IMR-90 (cell line): ENCODE results near the gene KY. TPM values are rescaled to one million over a fixed set of nuclear protein-coding genes. Genes with fewer than 3 reads are reported as not detected.
A peak's percentile ranks its signal among the peaks of the same experiment; 100 is the strongest.

Experiments used
- ATAC-seq: fragments of 200-7000 bp; cut with Tn5 transposase; 2 replicates; pipeline ENCODE4 v1.9.1; 2020; ENCODE audit warnings: low read depth, mild to moderate bottlenecking, moderate library complexity
- BruUV-seq: library from RNA; stranded (reverse); fragments of 400-500 nt; replicated peaks from 2 replicates; lab custom pipeline; 2021; lab: Mats Ljungman, UMichigan
- CTCF ChIA-PET: fragments of 300-600 bp; formaldehyde crosslinking; extraction: SDS; loops from one replicate; lab custom pipeline; 2021; ENCODE audit warnings: antibody characterized with exemption; lab: Yijun Ruan, JAX
- POLR2A ChIA-PET: fragments of 300-600 bp; sonication (Branson Sonifier 250); formaldehyde crosslinking; loops from one replicate; lab custom pipeline; 2022; ENCODE audit warnings: antibody characterized with exemption; ENCODE audit not compliant: unreplicated experiment; lab: Charles Lee
- DNase-seq: peaks from one replicate; pipeline ENCODE4 v3.0.0; 2013
- H2AFZ ChIP-seq: replicated peaks from 2 replicates; pipeline ENCODE3; 2013; ENCODE audit warnings: low read length, mild to moderate bottlenecking; ENCODE audit not compliant: poor library complexity
- H2AK5ac ChIP-seq: 2 replicates; pipeline ENCODE4 v1.6.1; 2013; ENCODE audit warnings: low read depth, low read length, inconsistent platforms
- H2AK9ac ChIP-seq: replicated peaks from 2 replicates; pipeline ENCODE3; 2013; ENCODE audit warnings: mild to moderate bottlenecking, low read depth, low read length, moderate library complexity; ENCODE audit not compliant: poor library complexity
- H2BK120ac ChIP-seq: 2 replicates; pipeline ENCODE4 v1.6.1; 2013; ENCODE audit warnings: low read depth, low read length, inconsistent platforms
- H2BK15ac ChIP-seq: 3 replicates; pipeline ENCODE4 v1.6.1; 2013; ENCODE audit warnings: low read depth, low read length, inconsistent platforms
- H2BK20ac ChIP-seq: 2 replicates; pipeline ENCODE4 v1.6.1; 2013; ENCODE audit warnings: low read depth, mild to moderate bottlenecking, inconsistent platforms, low read length, moderate library complexity
- H2BK5ac ChIP-seq: 2 replicates; pipeline ENCODE4 v1.6.1; 2013; ENCODE audit warnings: mild to moderate bottlenecking, low read depth, low read length, inconsistent platforms; ENCODE audit not compliant: poor library complexity, severe bottlenecking
- H3K14ac ChIP-seq: replicated peaks from 2 replicates; pipeline ENCODE4 v1.6.1; 2013; ENCODE audit warnings: low read depth, low read length, inconsistent platforms
- H3K18ac ChIP-seq: 2 replicates; pipeline ENCODE4 v1.6.1; 2013; ENCODE audit warnings: low read depth, low read length, control low read depth
- H3K23ac ChIP-seq: 2 replicates; pipeline ENCODE4 v1.6.1; 2013; ENCODE audit warnings: low read depth, low read length, inconsistent platforms
- H3K27ac ChIP-seq: 2 replicates; pipeline ENCODE4 v1.5.1; 2013; ENCODE audit warnings: mild to moderate bottlenecking, control low read depth, low read length; ENCODE audit not compliant: insufficient read depth
- H3K27me3 ChIP-seq: 2 replicates; pipeline ENCODE4 v1.6.1; 2013; ENCODE audit warnings: low read length; ENCODE audit not compliant: control insufficient read depth, insufficient read depth
- H3K36me3 ChIP-seq: 2 replicates; pipeline ENCODE4 v1.6.1; 2013; ENCODE audit warnings: low read length, mixed read lengths; ENCODE audit not compliant: control insufficient read depth, insufficient read depth
- H3K4ac ChIP-seq: 2 replicates; pipeline ENCODE4 v1.6.1; 2013; ENCODE audit warnings: low read depth, low read length, inconsistent platforms
- H3K4me1 ChIP-seq: 2 replicates; pipeline ENCODE4 v1.6.1; 2013; ENCODE audit warnings: low read length, mixed read lengths; ENCODE audit not compliant: control insufficient read depth, insufficient read depth
- H3K4me2 ChIP-seq: 2 replicates; pipeline ENCODE4 v1.6.1; 2013; ENCODE audit warnings: low read depth, mild to moderate bottlenecking, control low read depth, low read length, moderate library complexity
- H3K4me3 ChIP-seq: 2 replicates; pipeline ENCODE4 v1.5.1; 2013; ENCODE audit warnings: low read depth, mild to moderate bottlenecking, control low read depth, low read length, moderate library complexity; ENCODE audit not compliant: insufficient read depth
- H3K56ac ChIP-seq: 2 replicates; pipeline ENCODE4 v1.6.1; 2013; ENCODE audit warnings: low read length, inconsistent platforms; ENCODE audit not compliant: insufficient read depth; ENCODE audit errors: extremely low read depth
- H3K79me1 ChIP-seq, 2 experiments: 2 replicates each; pipeline ENCODE4 v1.6.1; 2013; ENCODE audit warnings: low read length in 2 of 2, inconsistent platforms in 1 of 2, low read depth in 1 of 2
- H3K9ac ChIP-seq: 2 replicates; pipeline ENCODE4 v1.6.1; 2013; ENCODE audit warnings: low read depth, low read length, control low read depth
- H3K9me1 ChIP-seq: 2 replicates; pipeline ENCODE4 v1.6.1; 2013; ENCODE audit warnings: low read length, inconsistent platforms; ENCODE audit not compliant: insufficient read depth
- H3K9me3 ChIP-seq: 2 replicates; pipeline ENCODE4 v1.6.1; 2013; ENCODE audit warnings: low read length; ENCODE audit not compliant: control insufficient read depth, insufficient read depth
- H4K20me1 ChIP-seq: 2 replicates; pipeline ENCODE4 v1.6.1; 2013; ENCODE audit warnings: low read length, inconsistent platforms; ENCODE audit not compliant: insufficient read depth
- H4K5ac ChIP-seq: 2 replicates; pipeline ENCODE4 v1.6.1; 2013; ENCODE audit warnings: mild to moderate bottlenecking, low read depth, low read length, control low read depth
- H4K8ac ChIP-seq, 2 experiments: 2 replicates each; pipeline ENCODE4 v1.6.1; 2013; ENCODE audit warnings: low read depth in 2 of 2, low read length in 2 of 2, control low read depth in 1 of 2, inconsistent platforms in 1 of 2
- H4K91ac ChIP-seq: 2 replicates; pipeline ENCODE4 v1.6.1; 2013; ENCODE audit warnings: low read depth, low read length, inconsistent platforms; ENCODE audit not compliant: insufficient read depth
- BHLHE40 ChIP-seq: fragments of 150-350 bp; IDR thresholded peaks from 2 replicates; pipeline ENCODE4 v1.6.1; 2016; ENCODE audit warnings: mild to moderate bottlenecking, low read depth, low read length
- CEBPB ChIP-seq: IDR thresholded peaks from 2 replicates; pipeline ENCODE4 v1.6.1; 2012; ENCODE audit warnings: low read depth, low read length, improper control_type of control experiment
- FOS ChIP-seq: fragments of 150-350 bp; IDR thresholded peaks from 2 replicates; pipeline ENCODE4 v1.6.1; 2016; ENCODE audit warnings: low read depth, low read length
- MAFK ChIP-seq: IDR thresholded peaks from 2 replicates; pipeline ENCODE4 v1.6.1; 2012; ENCODE audit warnings: low read depth, low read length, improper control_type of control experiment
- MXI1 ChIP-seq: IDR thresholded peaks from 2 replicates; pipeline ENCODE4 v1.6.1; 2012; ENCODE audit warnings: low read depth, mild to moderate bottlenecking, low read length, moderate library complexity, borderline replicate concordance
- NFE2L2 ChIP-seq: fragments of 150-350 bp; IDR thresholded peaks from 2 replicates; pipeline ENCODE4 v1.6.1; 2016; ENCODE audit warnings: low read depth, mild to moderate bottlenecking, low read length
- POLR2A ChIP-seq: IDR thresholded peaks from 2 replicates; pipeline ENCODE4 v1.6.1; 2012; ENCODE audit warnings: mild to moderate bottlenecking, low read depth, low read length
- RAD21 ChIP-seq: IDR thresholded peaks from 2 replicates; pipeline ENCODE4 v1.6.1; 2012; ENCODE audit warnings: low read length, improper control_type of control experiment
- RCOR1 ChIP-seq: IDR thresholded peaks from 2 replicates; pipeline ENCODE4 v1.6.1; 2012; ENCODE audit warnings: mild to moderate bottlenecking, low read length, improper control_type of control experiment; ENCODE audit not compliant: insufficient replicate concordance
- RFX5 ChIP-seq: IDR thresholded peaks from 2 replicates; pipeline ENCODE4 v1.8.0; 2012; ENCODE audit warnings: low read depth, mild to moderate bottlenecking, low read length, moderate library complexity
- SMC3 ChIP-seq: fragments of 150-350 bp; IDR thresholded peaks from 2 replicates; pipeline ENCODE4 v1.6.1; 2016; ENCODE audit warnings: low read depth, mild to moderate bottlenecking, antibody characterized with exemption, low read length, moderate library complexity
- WGBS, 2 experiments: methylation state at CpG; one replicate each; pipeline versions ENCODE4 v1.1.5 to v1.1.7; 2013; ENCODE audit warnings: missing lambda C conversion rate in 2 of 2; ENCODE audit not compliant: insufficient read length in 1 of 2; ENCODE audit errors: extremely low coverage in 2 of 2; 5-methylcytosine and 5-hydroxymethylcytosine counted together
- dilution Hi-C: fragments of 300-500 bp; cut with HindIII; formaldehyde crosslinking; loops from one replicate; pipeline ENCODE4 v1.14.3; 2018; ENCODE audit warnings: low sequenced_read_pairs; ENCODE audit not compliant: unreplicated experiment
- in situ Hi-C: fragments of 300-500 bp; cut with MboI; formaldehyde crosslinking; loops from 3 replicates; pipeline ENCODE4 v1.14.3; 2019; ENCODE audit warnings: low sequenced_read_pairs, inconsistent platforms, mixed read lengths
- intact Hi-C: fragments of 100-400 bp; cut with micrococcal nuclease; formaldehyde crosslinking; loops from 2 replicates; pipeline ENCODE4 v1.10.0; 2022
- polyA plus RNA-seq, 3 experiments: library from polyadenylated mRNA; depleted of rRNA; stranded (reverse); fragments of >200 nt; gene quantifications; 2 replicates each; pipeline ENCODE4 v1.2.3, GENCODE V29; 2012; ENCODE audit warnings: low replicate concordance in 1 of 3
- total RNA-seq: library from RNA; depleted of rRNA; stranded (reverse); fragments of >200 nt; gene quantifications from 2 replicates; pipeline ENCODE4 v1.2.3, GENCODE V29; 2012
- TF ChIP-seq, protein P1 (sequence below): fragments of 150-350 bp; IDR thresholded peaks from 2 replicates; pipeline ENCODE4 v1.6.1; 2017; ENCODE audit warnings: mild to moderate bottlenecking, antibody characterized with exemption, low read length, low read depth
- TF ChIP-seq, protein P2 (sequence below): fragments of 150-350 bp; IDR thresholded peaks from 2 replicates; pipeline ENCODE4 v1.6.1; 2016; ENCODE audit warnings: low read depth, mild to moderate bottlenecking, low read length, moderate library complexity, borderline replicate concordance

Gene KY
- total and polyA plus RNA-seq, 2 of the 4 experiments (the other 2 are of a cell fraction): under 0.01 to 0.09 TPM

DNA sequence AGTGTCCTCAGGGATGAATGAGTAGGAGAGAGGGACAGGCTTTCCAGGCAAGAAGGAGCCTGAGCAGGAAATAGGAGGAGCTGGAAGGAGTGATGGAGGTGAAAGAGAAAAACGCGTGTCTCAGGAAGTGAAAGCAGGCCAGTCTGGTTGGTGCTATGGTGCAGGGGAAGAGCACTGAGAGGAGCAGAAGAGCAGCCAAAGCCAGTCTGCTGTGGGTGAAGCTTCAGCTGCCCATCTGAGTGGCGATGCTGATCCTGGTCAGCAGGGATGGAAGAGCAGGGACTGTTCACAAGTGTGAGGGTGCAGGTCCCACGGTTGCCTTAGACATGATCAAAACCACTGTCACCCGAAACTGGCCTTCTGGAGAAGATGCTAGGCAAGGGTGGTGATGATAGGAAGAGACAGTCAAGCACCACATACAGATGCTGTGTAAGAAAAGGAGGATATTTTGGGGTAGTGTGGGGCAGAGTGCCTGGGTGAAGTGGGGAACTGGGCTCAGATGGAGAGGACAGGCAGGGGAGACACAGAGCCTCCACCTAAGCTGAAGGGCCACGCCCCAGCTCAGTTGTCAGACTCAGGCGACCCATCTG, 5.5 kb upstream of the KY start:
- Histone ChIP-seq H2BK5ac (no peak overlapping the region), H3K9me1 (no peaks in the 10 kb centered on the region), H2BK120ac (no peak overlapping the region), H3K56ac (no peak overlapping the region), H4K91ac (no peak overlapping the region), H3K4me1 (no peaks in the 10 kb centered on the region), H3K4me3 (no peak overlapping the region), H3K27ac (no peak overlapping the region), H3K4me2 (no peak overlapping the region), H2AK9ac (no peak overlapping the region), H3K23ac (no peak overlapping the region), H3K79me1 (no peaks in the 10 kb centered on the region), H3K9ac (no peak overlapping the region), H3K27me3 (peaks cover 21% of the 10 kb centered on the region), H2AK5ac (no peak overlapping the region), H4K8ac (no peak overlapping the region), H2BK20ac (no peak overlapping the region), H3K18ac (no peak overlapping the region), H4K20me1 (no peaks in the 10 kb centered on the region), H3K36me3 (no peaks in the 10 kb centered on the region), H4K5ac (no peak overlapping the region), H2AFZ (peak overlapping the region; percentile 18), H3K4ac (no peak overlapping the region), H3K9me3 (no peaks in the 10 kb centered on the region), H2BK15ac (no peak overlapping the region), H3K14ac (no peak overlapping the region)
- TF ChIP-seq RCOR1 (no peak), RFX5 (no peak), MXI1 (no peak), BHLHE40 (no peak), POLR2A (no peak), CEBPB (no peak), FOS (no peak), NFE2L2 (no peak), SMC3 (no peak), MAFK (no peak), RAD21 (no peak)
- TF ChIP-seq, protein P1, sequence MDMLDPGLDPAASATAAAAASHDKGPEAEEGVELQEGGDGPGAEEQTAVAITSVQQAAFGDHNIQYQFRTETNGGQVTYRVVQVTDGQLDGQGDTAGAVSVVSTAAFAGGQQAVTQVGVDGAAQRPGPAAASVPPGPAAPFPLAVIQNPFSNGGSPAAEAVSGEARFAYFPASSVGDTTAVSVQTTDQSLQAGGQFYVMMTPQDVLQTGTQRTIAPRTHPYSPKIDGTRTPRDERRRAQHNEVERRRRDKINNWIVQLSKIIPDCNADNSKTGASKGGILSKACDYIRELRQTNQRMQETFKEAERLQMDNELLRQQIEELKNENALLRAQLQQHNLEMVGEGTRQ: no peak
- TF ChIP-seq, protein P2, sequence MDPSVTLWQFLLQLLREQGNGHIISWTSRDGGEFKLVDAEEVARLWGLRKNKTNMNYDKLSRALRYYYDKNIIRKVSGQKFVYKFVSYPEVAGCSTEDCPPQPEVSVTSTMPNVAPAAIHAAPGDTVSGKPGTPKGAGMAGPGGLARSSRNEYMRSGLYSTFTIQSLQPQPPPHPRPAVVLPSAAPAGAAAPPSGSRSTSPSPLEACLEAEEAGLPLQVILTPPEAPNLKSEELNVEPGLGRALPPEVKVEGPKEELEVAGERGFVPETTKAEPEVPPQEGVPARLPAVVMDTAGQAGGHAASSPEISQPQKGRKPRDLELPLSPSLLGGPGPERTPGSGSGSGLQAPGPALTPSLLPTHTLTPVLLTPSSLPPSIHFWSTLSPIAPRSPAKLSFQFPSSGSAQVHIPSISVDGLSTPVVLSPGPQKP: no peak
- intact Hi-C loops (no loop called here), in situ Hi-C loops (no loop called here), dilution Hi-C loops (no loop called here)
- no TSS peak for BruUV-seq
- ATAC-seq (no peak), DNase-seq (no peak)
- WGBS, 2 experiments: 71% methylated on average over 2 of the region's 7 CpGs; no CpG with 5 or more reads in 1 of the 2 experiments
- CTCF ChIA-PET: no interaction called here
- POLR2A ChIA-PET: no interaction called here
